Measurements from ENCODE around the gene NAPSA.

Gene NAPSA

DNA sequence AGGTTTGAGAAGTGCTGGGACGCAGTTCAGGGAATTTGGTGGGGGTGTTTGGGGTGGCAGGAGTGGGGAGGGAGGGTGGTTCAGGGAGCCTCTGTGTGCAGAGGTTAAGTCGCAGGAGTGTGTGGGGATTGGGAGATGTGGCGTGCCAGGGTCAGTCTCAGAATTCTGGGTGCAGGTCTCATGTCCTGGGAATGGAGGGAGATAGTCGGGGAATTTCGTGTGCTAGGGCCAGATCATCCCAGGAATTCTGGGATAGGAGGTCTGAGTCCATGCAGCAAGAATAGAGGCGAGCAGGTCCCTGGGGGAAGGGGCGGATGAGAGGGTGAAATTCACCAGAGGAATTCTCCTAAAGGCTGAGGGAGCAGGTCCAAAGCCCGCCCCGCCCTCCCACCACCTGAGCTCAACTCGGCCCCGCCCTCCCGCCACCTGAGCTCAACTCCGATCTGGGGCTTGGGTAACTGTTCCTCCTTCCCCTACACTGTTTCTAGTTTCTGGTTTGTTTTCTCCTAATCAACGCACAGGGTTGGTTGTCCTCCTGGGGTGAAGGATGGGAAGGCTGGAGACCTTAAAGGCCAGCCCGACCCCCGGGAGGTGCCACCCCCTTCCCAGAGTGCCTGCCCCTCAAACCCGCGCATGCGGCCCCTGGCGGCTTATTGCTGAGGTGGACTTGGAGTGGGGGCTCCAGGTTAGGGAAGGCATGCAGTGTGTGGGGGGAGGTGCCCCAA lies 51.5 kb downstream of the NAPSA start:
- DNase-seq: peak; percentile 66

GRCh38 chr19:50312967-50313811 lies 52.2 kb downstream of the NAPSA start:
- no peak for DNase-seq

DNA sequence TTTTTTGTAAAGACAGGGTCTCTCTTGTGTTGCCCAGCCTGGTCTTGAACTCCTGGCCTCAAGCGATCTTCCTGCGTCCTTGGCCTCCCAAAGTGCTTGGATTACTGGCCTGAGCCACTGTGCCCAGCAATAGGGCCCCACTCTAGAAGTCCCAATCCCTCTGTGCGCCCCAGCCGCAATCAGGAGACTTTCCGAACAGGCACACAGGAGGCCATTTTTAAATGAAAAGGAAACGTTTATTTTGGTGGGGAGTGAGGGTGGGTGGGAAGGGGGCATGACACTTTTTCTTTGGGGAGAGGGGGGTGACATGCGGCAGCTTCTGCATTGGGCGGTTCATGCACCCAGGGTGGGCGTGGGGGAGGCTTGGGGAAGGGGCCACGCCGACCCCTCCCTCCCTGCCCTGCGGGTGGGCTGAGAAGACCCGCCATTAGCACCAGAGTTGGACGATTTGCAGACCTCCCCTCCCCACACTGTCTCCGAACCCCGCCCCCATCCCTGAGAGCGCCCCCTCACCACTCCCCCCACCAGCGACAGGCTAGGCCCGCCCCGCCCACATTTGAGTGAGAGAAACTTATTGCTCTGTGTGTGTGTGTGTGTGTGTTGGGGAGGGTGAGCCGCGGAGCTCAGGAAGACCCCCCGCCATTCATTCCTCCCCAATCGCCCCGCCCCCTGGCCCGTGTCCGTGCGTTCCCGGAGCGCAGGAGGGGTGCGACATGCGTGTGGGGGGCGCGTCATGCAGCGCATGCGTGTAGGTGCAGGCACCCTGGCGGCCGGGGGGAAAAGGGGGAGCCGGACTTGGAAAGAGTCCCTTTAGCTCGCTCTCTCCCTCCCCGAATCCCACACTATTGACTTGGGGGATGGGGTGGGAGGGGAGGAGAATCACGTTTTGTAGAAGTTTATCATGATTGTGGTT lies 53.5 kb downstream of the NAPSA start:
- DNase-seq: peak; percentile 68

GRCh38 chr19:50310759-50311465 lies 54.5 kb downstream of the NAPSA start:
- no peak for DNase-seq

DNA sequence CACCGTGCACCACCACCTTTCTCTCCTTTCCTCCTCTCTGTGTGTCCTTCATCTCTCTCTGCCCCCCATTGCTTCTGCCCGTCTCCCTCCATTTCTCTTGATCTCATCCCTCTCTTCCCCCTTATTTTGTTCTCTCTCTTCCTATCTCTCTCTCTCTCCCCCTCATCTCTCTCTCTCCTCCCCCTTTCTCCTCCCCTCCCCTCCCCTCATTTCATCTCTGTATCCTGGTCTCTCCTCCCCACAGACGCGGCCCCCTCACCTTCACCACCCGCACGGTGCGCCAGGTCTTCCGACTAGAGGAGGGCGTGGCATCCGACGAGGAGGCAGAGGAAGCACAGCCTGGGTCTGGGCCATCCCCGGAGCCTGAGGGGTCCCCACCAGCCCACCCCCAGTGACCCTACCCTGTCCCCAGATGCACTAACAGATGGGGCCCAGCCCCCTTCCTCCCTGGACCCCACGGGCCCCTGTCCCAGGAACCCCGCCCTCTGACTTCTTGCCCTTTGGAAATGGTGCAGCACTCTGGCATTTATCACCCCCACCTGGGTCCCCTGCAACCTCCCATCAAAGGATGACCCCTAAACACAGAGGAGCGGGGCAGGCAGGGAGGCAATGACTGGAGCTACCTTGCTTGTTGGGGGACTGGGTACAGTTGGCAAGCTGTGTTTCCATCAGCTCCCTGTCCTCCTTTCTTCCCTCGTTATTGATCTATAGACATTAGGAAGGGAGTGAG lies 55.9 kb downstream of the NAPSA start:
- no peak for DNase-seq

DNA sequence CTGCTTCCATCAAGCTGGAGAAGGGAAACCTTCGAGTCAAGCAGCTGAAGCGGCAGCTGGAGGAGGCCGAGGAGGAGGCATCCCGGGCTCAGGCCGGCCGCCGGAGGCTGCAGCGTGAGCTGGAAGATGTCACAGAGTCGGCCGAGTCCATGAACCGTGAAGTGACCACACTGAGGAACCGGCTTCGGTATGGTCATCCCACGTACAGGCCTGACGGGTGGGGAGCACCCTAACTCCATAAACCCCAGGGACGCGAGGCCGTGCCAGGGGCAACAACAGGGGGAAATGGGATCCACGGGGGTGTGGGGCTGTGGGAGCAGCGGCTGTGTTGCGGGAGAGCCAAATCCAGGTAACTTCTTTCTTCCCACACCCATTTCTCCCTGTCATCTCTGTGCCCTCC lies 56.4 kb downstream of the NAPSA start:
- no peak for DNase-seq

All from NCI-H146 (cell line).